Suprapubic skin (tissue), 4 donors: ENCODE data around the gene CACNA2D1. TPM values are rescaled to one million over a fixed set of nuclear protein-coding genes. Genes with fewer than 3 reads are reported as not detected.

Experiments
- DNase-seq, 2 donors: peaks; one replicate each; pipeline ENCODE4 v3.0.0-alpha.2; 2019; ENCODE audit warnings: low spot score in 2 of 2
- H3K27ac ChIP-seq: fragments of 200-600 bp; sonication (generic); one replicate; pipeline ENCODE4 v1.5.1; 2019
- H3K27me3 ChIP-seq: fragments of 200-600 bp; sonication (generic); one replicate; pipeline ENCODE4 v1.5.1; 2019
- H3K36me3 ChIP-seq: fragments of 200-600 bp; sonication (generic); one replicate; pipeline ENCODE4 v1.5.1; 2019
- H3K4me1 ChIP-seq: fragments of 200-600 bp; sonication (generic); one replicate; pipeline ENCODE4 v1.5.1; 2019
- H3K4me3 ChIP-seq: fragments of 200-600 bp; sonication (generic); one replicate; pipeline ENCODE4 v1.5.1; 2019; ENCODE audit warnings: mild to moderate bottlenecking
- H3K9me3 ChIP-seq: fragments of 200-600 bp; sonication (generic); one replicate; pipeline ENCODE4 v1.5.1; 2019
- CTCF ChIP-seq, 2 donors: fragments of 200-600 bp in 1 of 2; fragments of 450-650 bp in 1 of 2; sonication (generic) in 1 of 2; IDR thresholded peaks; one replicate each; pipeline ENCODE4 v1.5.1; 2016 to 2019; ENCODE audit warnings: antibody characterized with exemption in 2 of 2, mild to moderate bottlenecking in 1 of 2, moderate library complexity in 1 of 2
- EP300 ChIP-seq: sonication (generic); formaldehyde crosslinking; IDR thresholded peaks from one replicate; pipeline ENCODE4 v1.6.1; 2017; ENCODE audit warnings: antibody characterized with exemption
- POLR2A ChIP-seq, 2 donors: fragments of 450-650 bp; IDR thresholded peaks; one replicate each; pipeline ENCODE4 v1.6.1; 2017; ENCODE audit warnings: antibody characterized with exemption in 2 of 2, mild to moderate bottlenecking in 2 of 2, moderate library complexity in 2 of 2
- POLR2AphosphoS5 ChIP-seq, 3 donors: sonication (generic); formaldehyde crosslinking; IDR thresholded peaks; one replicate each; pipeline ENCODE4 v1.6.1; 2017; ENCODE audit warnings: antibody characterized with exemption in 3 of 3
- WGBS: methylation state at CpG from one replicate; pipeline ENCODE4 v1.1.5; 2018; 5-methylcytosine and 5-hydroxymethylcytosine counted together
- total RNA-seq, 4 donors: library from RNA; depleted of rRNA; stranded (reverse); fragments of >200 nt; gene quantifications; one replicate each; pipeline ENCODE4 v1.1.0, GENCODE V29; 2016

CACNA2D1 gene
- total RNA-seq, 4 donors from 2014 or later = 9.3 to 16.9 (median 10.6) TPM

GRCh38 chr7:81903115-81903514 is 540.5 kb downstream of the CACNA2D1 start:
- Histone ChIP-seq H3K4me1 (no peaks in the 10 kb centered on the region), H3K27me3 (no peaks in the 10 kb centered on the region), H3K27ac (no peak overlapping the region), H3K36me3 (no peaks in the 10 kb centered on the region), H3K4me3 (no peak overlapping the region), H3K9me3 (no peaks in the 10 kb centered on the region)
- TF ChIP-seq EP300 (no peak), POLR2AphosphoS5 (IDR thresholded peaks at IDR 0.05) (no peak), POLR2A (IDR thresholded peaks at IDR 0.05) (no peak), CTCF (IDR thresholded peaks at IDR 0.05) (no peak)
- no peak for DNase-seq
- 91% methylated on average over 2 of the region's 2 CpGs for WGBS

DNA sequence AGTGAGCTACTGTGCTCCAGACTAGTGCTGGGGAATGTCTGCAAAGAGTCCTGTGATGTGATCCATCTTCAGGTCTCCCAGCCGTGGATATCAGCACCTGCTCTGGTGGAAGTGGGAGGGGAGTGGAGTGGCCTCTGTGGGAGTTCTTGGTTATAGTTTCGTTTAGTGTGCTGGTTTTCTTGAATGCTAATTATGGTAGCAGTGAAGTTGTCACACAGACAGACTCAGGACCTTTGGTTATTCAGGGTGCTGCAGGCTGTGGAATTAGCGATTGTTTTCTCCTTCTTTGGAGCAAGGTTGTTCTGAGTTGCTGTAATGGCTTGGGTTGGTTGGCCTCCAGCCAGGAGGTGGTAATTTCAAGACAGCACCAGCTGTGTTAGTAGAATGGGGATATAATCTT is 541.0 kb downstream of the CACNA2D1 start:
- H3K36me3 ChIP-seq = no peaks in the 10 kb centered on the region
- H3K4me1 ChIP-seq = no peaks in the 10 kb centered on the region
- no peak overlapping the region for H3K4me3 ChIP-seq
- DNase-seq = no peak
- no peaks in the 10 kb centered on the region for H3K9me3 ChIP-seq
- H3K27me3 ChIP-seq = no peaks in the 10 kb centered on the region
- TF ChIP-seq POLR2AphosphoS5 (IDR thresholded peaks at IDR 0.05) = no peak
- no peak for TF ChIP-seq POLR2A (IDR thresholded peaks at IDR 0.05)
- no peak for TF ChIP-seq CTCF (IDR thresholded peaks at IDR 0.05)
- WGBS = 81% methylated on average over 3 of the region's 3 CpGs
- no peak overlapping the region for H3K27ac ChIP-seq
